HG02973 (cell line): Measurements from ENCODE around the gene GREB1.

Experiments
- ATAC-seq: cut with Tn5 transposase; IDR thresholded peaks from one replicate; pipeline ENCODE4 v1.9.1; 2021; ENCODE audit warnings: moderate library complexity; ENCODE audit not compliant: unreplicated experiment

The GREB1 gene

GRCh38 chr2:11596801-11597200 is 63.0 kb downstream of the GREB1 start:
- no peak for ATAC-seq

- no peak for ATAC-seq
These were observed 63.8 kb downstream of the GREB1 start for GRCh38 chr2:11597538-11598225.

- no peak for ATAC-seq
These were observed 64.4 kb downstream of the GREB1 start for GRCh38 chr2:11598228-11598731.

GRCh38 chr2:11602563-11603204 is 68.8 kb downstream of the GREB1 start:
- ATAC-seq, result no peak

GRCh38 chr2:11610624-11611242 is 76.9 kb downstream of the GREB1 start:
- no peak for ATAC-seq

- no peak for ATAC-seq
These were observed 77.4 kb downstream of the GREB1 start for GRCh38 chr2:11611251-11611650.

GRCh38 chr2:11612553-11613215 is 78.8 kb downstream of the GREB1 start:
- ATAC-seq, result no peak

- no peak for ATAC-seq
These were observed 79.5 kb downstream of the GREB1 start for GRCh38 chr2:11613297-11613696.

GRCh38 chr2:11615209-11615608 is 81.4 kb downstream of the GREB1 start:
- ATAC-seq, result no peak

GRCh38 chr2:11616097-11616687 is 82.3 kb downstream of the GREB1 start:
- no peak for ATAC-seq

GRCh38 chr2:11616851-11617415 is 83.1 kb downstream of the GREB1 start:
- no peak for ATAC-seq

GRCh38 chr2:11617527-11617926 is 83.7 kb downstream of the GREB1 start:
- no peak for ATAC-seq

GRCh38 chr2:11617984-11618707 is 84.3 kb downstream of the GREB1 start:
- ATAC-seq, result no peak

- ATAC-seq, result no peak
These were observed 84.8 kb downstream of the GREB1 start for GRCh38 chr2:11618708-11619062.

- ATAC-seq, result no peak
These were observed 87.6 kb downstream of the GREB1 start for GRCh38 chr2:11621410-11621809.

- ATAC-seq, result no peak
These were observed 88.8 kb downstream of the GREB1 start for GRCh38 chr2:11622611-11623010.

GRCh38 chr2:11624893-11625292 is 91.0 kb downstream of the GREB1 start:
- ATAC-seq, result no peak

- ATAC-seq, result no peak
These were observed 91.8 kb downstream of the GREB1 start for GRCh38 chr2:11625671-11626070.

- ATAC-seq, result no peak
These were observed 94.8 kb downstream of the GREB1 start for GRCh38 chr2:11628675-11629074.

- no peak for ATAC-seq
These were observed 95.4 kb downstream of the GREB1 start for GRCh38 chr2:11629215-11629614.
